GM18498 (cell line): Measurements from ENCODE around the gene TEAD1.
A peak's percentile ranks its signal among the peaks of the same experiment; 100 is the strongest.

Source experiments
- ATAC-seq: cut with Tn5 transposase; IDR thresholded peaks from one replicate; pipeline ENCODE4 v1.9.1; 2021; ENCODE audit warnings: mild to moderate bottlenecking, moderate library complexity; ENCODE audit not compliant: unreplicated experiment

Gene TEAD1

GRCh38 chr11:12706545-12707499 lies 32.6 kb downstream of the TEAD1 start:
- ATAC-seq = no peak

DNA sequence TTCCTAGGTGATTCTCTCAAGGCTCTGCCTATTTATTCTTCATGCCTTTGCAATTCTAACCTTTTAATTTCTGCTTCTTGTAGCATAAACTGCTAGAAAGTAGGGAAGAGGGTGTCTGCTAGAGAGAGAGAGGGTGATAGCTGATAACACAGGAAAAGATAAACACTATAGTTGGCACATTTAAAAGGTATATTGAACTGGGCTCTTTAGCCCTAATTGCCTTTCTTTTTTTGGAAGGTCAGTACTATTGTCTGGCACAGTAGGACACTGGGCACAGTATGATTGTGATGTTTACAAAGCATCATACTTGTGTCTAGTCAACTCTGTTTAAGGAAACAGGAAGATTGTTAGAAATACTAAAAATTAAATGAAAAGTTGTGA lies 33.3 kb downstream of the TEAD1 start:
- no peak for ATAC-seq

GRCh38 chr11:12711496-12711895 lies 37.3 kb downstream of the TEAD1 start:
- no peak for ATAC-seq

- ATAC-seq = no peak
Measured at GRCh38 chr11:12712132-12712531, 37.9 kb downstream of the TEAD1 start.

- no peak for ATAC-seq
Measured at GRCh38 chr11:12715131-12715530, 40.9 kb downstream of the TEAD1 start.

DNA sequence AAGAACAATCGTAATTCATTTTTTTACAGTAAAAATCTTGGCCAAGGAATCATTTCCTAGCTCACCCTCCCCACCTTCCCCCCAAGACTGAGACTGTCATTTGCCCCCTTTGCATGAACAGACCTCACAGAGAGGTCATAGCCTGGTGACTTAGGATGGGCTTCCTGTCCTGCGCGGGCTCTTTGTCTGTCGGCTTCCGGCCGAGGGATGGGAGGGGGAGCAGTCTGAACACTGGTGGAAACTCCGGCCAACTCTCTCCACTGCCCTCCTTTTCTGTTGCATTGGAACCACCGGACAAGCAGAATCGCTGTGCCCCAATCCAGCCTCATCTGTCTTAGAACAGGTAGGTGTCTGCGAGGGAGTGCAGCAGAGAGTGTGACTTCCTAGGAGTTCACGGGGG lies 41.7 kb downstream of the TEAD1 start:
- ATAC-seq = no peak

DNA sequence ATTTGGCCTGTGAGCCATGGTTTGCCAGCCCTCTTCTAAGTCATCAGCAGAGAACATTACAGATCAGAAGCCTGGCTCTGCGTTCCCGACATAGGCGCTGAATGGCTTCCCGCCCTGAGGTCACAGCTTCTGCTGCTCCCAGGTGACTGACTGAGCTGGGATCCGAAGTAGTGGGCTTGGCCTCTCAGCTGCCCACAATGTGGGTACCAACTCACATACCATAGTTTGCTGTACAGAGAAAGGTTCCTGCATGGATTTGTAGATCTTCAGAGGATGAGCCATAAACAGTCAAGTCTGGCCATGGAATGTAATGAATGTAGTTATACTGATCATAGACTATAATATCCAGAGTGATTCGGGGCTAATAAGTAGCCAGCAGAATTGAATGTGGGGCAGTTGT lies 42.6 kb downstream of the TEAD1 start:
- no peak for ATAC-seq

GRCh38 chr11:12717851-12718291 lies 43.6 kb downstream of the TEAD1 start:
- peak; percentile 90 for ATAC-seq

- no peak for ATAC-seq
Measured at GRCh38 chr11:12719221-12719620, 45.0 kb downstream of the TEAD1 start.

GRCh38 chr11:12721816-12722604 lies 47.8 kb downstream of the TEAD1 start:
- ATAC-seq = no peak

GRCh38 chr11:12723421-12724300 lies 49.4 kb downstream of the TEAD1 start:
- no peak for ATAC-seq

GRCh38 chr11:12724301-12725054 lies 50.3 kb downstream of the TEAD1 start:
- no peak for ATAC-seq

- ATAC-seq = no peak
Measured at GRCh38 chr11:12725055-12725862, 51.0 kb downstream of the TEAD1 start.

- no peak for ATAC-seq
Measured at GRCh38 chr11:12725863-12726682, 51.9 kb downstream of the TEAD1 start.

DNA sequence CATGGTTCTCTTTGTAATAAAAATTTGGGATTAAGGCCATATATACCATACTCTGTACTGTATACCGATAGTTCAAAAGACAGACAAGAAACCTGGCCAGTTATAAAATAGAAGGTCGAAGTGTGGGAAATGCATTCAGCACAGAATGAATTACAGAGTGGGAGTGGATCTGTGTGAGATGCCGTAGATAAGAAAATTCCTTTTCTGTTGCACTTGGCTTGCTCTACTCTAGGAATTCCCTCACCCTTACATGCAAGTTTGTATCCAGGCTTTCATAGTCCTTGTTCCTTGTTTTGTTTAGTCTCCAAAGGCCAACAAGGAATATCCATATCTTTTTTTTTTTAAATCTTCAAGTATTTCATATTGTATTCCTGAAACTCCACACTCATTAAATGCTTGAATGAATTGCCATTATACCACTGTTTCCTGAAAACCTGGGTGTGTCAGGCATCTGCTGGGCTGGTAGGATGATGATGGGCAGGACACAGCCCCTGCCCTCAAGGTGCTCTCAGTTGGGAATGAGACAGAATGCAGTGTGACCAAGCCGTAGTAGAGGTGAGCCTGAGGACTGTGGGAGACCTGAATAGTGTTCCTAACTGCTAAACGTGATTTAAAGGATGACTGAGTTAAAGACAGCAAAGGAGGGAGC lies 53.5 kb downstream of the TEAD1 start:
- no peak for ATAC-seq

GRCh38 chr11:12728417-12728816 lies 54.2 kb downstream of the TEAD1 start:
- no peak for ATAC-seq

GRCh38 chr11:12729941-12730340 lies 55.7 kb downstream of the TEAD1 start:
- no peak for ATAC-seq

GRCh38 chr11:12731841-12732336 lies 57.7 kb downstream of the TEAD1 start:
- ATAC-seq = no peak
